Activated T-helper 2 cell treated with anti-CD3 and anti-CD28 coated beads, Interferon-gamma antibody, Interleukin-2, Interleukin-4, amounts not matched to agents 10 μg/mL and 5 μg/mL and 100 μg/mL, durations not matched to agents 14 hours and 24 hours and 36 hours (primary cell): ENCODE data around the gene OPA3. TPM values are rescaled to one million over a fixed set of nuclear protein-coding genes. Genes with fewer than 3 reads are reported as not detected.
A peak's percentile ranks its signal among the peaks of the same experiment; 100 is the strongest.

Source experiments
- DNase-seq: peaks from one replicate; pipeline ENCODE4 v3.0.0; 2021; ENCODE audit warnings: low spot score
- H3K27ac Mint-ChIP-seq: one replicate; pipeline ENCODE4 v1.8.0; 2021; ENCODE audit warnings: mixed read lengths
- H3K27me3 Mint-ChIP-seq: one replicate; pipeline ENCODE4 v1.8.0; 2021; ENCODE audit warnings: low read depth, mixed read lengths
- H3K36me3 Mint-ChIP-seq: one replicate; pipeline ENCODE4 v1.8.0; 2021; ENCODE audit warnings: low read depth, mixed read lengths
- H3K4me1 Mint-ChIP-seq: one replicate; pipeline ENCODE4 v1.8.0; 2021; ENCODE audit warnings: low read depth, mixed read lengths
- H3K4me3 Mint-ChIP-seq: one replicate; pipeline ENCODE4 v1.8.0; 2021; ENCODE audit warnings: low read depth, mild to moderate bottlenecking, moderate library complexity, mixed read lengths
- H3K9me3 Mint-ChIP-seq: one replicate; pipeline ENCODE4 v1.8.0; 2021; ENCODE audit warnings: mixed read lengths
- intact Hi-C: fragments of 100-400 bp; cut with micrococcal nuclease; formaldehyde crosslinking; loops from one replicate; pipeline ENCODE4 v1.15.1; 2023
- total RNA-seq: library from RNA; stranded (reverse); gene quantifications from 2 replicates; pipeline ENCODE4 v1.2.3, GENCODE V29; 2022

The OPA3 gene
- total RNA-seq, 1 donor from 2014 or later, result 15.2 TPM

DNA sequence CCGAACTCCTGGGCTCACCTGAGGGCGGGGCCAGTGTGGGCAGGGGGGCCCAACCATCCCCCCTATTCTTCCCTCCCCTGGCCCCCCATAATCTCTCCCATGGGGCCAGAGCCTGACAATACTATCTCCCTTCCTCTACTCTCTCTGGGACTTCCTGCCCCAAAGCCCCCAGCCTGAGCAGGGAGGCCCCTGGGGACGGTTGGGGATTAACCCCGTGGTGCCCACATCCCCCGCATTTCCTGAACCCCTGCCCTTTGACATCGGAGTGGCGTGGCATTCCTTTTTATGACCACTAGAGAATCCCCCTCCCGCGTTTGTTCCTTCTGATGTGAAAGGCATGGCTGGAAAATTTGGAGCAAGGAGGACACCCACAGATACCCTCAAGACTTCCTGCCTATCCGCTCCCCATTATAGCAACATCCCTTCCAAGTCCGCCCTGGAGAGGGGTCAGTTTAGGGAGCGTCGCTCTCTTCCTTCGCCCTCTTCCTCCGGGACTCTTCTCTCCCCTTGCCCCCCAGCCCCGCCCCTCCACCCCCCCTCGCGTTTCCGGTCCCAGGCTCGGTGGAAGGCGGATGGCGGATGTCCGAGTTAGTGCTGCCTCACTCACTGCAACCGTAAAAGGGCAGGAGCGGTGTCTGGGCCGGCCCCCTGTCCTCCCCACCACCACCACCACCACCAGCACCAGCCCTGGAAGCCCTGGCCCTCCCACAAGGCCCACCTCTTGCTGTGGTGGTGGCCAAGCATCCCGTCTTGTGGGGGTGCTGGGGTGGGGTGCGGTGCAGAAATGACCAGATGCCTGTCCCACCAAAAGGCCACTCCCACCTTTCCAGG, 75.5 kb downstream of the OPA3 start:
- no peaks in the 10 kb centered on the region for H3K9me3 Mint-ChIP-seq
- H3K27me3 Mint-ChIP-seq, result no peaks in the 10 kb centered on the region
- H3K27ac Mint-ChIP-seq, result peak overlapping the region; percentile 90
- peaks cover 39% of the 10 kb centered on the region for H3K36me3 Mint-ChIP-seq
- peaks cover 38% of the 10 kb centered on the region for H3K4me1 Mint-ChIP-seq
- peak overlapping the region; percentile 99 for H3K4me3 Mint-ChIP-seq
- peak; percentile 33 for DNase-seq
- intact Hi-C loops, result loop anchor here (5.0 kb wide), 2 partner anchors 73 to 183 kb away; partner anchors contain the start of genes OPA3, QPCTL and SNRPD2

DNA sequence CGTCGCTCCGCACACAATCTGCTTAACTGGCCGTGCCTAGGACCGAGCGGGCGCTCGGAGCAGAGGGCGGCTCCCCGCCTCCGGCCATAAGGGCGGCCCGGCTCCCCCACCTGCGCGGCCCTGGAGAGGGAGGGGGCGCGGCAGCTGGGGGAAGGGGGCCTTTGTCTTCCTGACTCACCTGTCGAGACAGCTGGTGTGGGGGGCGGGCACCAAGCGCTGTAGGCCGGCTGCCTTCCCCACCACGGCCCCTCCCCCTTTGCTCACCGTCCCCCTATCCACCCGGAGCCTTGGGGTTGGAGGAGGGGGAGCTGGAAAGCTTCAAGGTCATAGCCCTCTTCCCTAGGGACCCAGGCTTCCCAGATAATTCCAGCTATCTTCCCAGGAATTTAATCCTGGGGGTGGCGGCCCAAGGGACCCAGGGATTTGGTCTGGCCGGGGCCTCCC, 76.2 kb downstream of the OPA3 start:
- Mint-ChIP-seq H3K27me3 (no peaks in the 10 kb centered on the region), H3K27ac (no peak overlapping the region), H3K4me1 (peaks cover 34% of the 10 kb centered on the region), H3K9me3 (no peaks in the 10 kb centered on the region), H3K36me3 (peaks cover 35% of the 10 kb centered on the region), H3K4me3 (peak overlapping the region; percentile 99)
- intact Hi-C loops, result loop anchor here (5.0 kb wide), 2 partner anchors 74 to 184 kb away; partner anchors contain the start of genes OPA3, QPCTL and SNRPD2
- DNase-seq, result peak; percentile 21

DNA sequence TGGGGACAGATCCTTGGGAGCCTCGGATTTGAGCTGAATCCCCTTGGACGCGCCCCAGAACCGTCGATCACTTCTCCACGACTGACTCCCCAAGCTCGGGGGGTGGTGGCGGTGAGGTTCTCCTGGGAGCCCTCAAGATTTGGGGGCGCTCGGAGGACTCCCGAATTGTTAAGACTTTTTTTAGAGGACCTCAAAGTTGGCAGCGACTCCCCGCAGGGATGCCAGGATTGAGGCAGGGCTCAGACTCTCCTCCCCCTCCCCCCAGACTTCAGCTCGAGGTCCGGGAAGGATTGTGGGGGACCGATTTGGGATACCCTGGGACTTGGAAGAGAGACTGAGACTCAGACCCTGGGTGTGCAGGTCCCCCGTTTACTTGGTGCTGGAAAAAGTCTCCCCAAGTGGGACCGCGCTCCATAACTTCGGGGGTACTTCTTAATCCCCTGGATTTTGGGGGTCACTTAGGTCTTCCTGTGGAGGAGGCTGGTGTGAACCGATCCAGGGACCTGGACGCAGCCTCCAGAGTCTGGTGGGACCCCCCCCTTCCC, 76.7 kb downstream of the OPA3 start:
- no peaks in the 10 kb centered on the region for H3K27me3 Mint-ChIP-seq
- intact Hi-C loops, result loop anchor here (2.0 to 5.0 kb wide), 4 partner anchors 15 to 184 kb away; partner anchors contain the start of genes OPA3, QPCTL and SNRPD2
- peak overlapping the region; percentile 99 for H3K4me3 Mint-ChIP-seq
- H3K36me3 Mint-ChIP-seq, result peaks cover 32% of the 10 kb centered on the region
- H3K27ac Mint-ChIP-seq, result no peak overlapping the region
- H3K4me1 Mint-ChIP-seq, result peaks cover 29% of the 10 kb centered on the region
- DNase-seq, result no peak
- no peaks in the 10 kb centered on the region for H3K9me3 Mint-ChIP-seq

DNA sequence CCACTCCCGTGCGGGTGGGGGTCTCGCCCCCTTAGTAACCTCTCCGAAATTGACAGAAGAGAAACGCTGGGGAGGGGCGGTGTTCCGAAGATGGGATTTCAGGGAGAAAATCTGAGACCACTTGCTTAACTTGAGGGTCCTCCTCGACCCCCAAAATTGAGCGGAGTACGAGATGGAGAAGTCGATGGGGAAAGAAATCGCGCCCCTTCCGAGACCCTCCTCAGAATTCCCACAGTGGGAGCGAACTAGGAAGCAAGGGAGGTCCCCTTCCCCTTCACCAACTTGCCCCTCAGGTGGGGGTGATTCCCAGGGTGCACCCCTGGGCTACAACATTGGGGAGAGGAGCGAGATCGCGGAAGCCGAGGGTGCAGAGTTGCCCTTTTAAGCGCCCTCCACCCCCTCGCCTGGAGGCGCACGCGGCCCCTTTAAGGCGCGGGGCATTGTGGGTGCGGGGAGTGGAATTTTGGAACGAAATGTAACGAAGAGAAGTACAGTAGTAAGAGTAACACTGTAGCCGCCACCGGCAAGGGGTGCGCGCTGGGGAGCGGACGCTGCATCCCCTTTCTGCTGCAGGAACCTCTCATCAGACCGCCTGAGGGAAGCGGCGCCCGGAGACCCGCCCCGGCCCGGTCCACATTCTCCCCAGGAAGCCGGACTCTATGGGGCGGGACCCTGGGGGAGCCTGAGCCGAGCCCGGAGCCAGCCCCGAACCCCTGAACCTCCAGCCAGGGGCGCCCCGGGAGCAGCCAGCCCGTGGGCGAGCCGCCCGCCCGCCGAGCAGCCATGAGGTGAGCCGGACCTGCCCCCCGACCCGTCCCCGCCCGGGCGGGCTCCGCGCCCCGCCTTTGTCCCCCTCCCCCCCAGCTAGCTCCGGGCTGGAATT, 77.4 kb downstream of the OPA3 start, which contains the start of gene VASP:
VASP (plus strand) TSS at position 491 of the 883 bp plus-strand sequence; CDS start at position 784, 293 bp downstream.
- Mint-ChIP-seq H3K4me3 (peak within 1 kb of the TSS; percentile 99), H3K4me1 (peaks cover 26% of the 10 kb centered on the region), H3K9me3 (no peaks in the 10 kb centered on the region), H3K36me3 (peaks cover 30% of the 10 kb centered on the region), H3K27me3 (no peaks in the 10 kb centered on the region), H3K27ac (peak within 1 kb of the TSS; percentile 95)
- intact Hi-C loops, result loop anchor here (1.0 to 5.0 kb wide), 6 partner anchors 10 to 185 kb away; partner anchors contain the start of genes OPA3, QPCTL, RTN2 and SNRPD2
- peak; percentile 92 for DNase-seq

DNA sequence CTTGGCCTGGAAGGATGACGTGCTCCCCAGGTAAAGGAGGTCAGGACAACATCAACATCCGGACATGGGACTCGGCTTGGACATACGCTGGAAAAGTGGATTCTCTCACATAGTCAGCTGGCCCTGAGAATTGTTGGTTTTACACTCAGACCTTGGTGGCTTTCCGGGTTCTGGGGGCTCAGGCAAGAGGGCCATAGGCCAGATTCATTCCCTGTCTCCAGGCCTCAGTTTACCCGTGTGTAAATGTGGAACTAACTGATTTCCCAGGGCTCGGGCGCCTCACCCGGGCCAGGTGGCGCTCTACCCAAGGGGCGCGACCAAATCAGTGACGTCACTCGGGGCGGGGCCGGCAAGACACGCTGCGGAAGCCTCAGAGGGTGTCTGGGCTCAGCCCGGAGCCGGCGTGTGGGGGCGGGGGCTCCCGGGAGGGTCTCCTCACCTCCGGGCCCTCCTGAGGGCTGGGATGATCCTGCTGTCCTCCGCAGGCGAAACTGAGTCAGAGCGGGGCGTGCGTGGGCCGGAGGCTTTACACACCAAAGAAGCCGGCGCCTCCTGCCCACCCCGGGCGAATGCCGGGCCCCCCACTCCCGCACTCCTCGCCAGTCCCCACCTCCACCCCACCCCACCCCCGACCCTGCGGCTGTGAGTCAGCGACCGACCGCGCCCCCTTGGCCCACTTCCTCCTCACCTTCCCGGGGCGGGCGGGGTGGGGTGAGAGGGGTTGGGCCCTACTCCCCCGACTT, 78.2 kb downstream of the OPA3 start:
- intact Hi-C loops, result loop anchor here (1.0 to 5.0 kb wide), 6 partner anchors 9 to 186 kb away; partner anchors contain the start of genes OPA3, QPCTL, RTN2 and SNRPD2
- H3K27ac Mint-ChIP-seq, result peak overlapping the region; percentile 95
- peak; percentile 95 for DNase-seq
- peaks cover 27% of the 10 kb centered on the region for H3K4me1 Mint-ChIP-seq
- peaks cover 27% of the 10 kb centered on the region for H3K36me3 Mint-ChIP-seq
- H3K4me3 Mint-ChIP-seq, result peak overlapping the region; percentile 93
- H3K27me3 Mint-ChIP-seq, result no peaks in the 10 kb centered on the region
- H3K9me3 Mint-ChIP-seq, result no peaks in the 10 kb centered on the region

DNA sequence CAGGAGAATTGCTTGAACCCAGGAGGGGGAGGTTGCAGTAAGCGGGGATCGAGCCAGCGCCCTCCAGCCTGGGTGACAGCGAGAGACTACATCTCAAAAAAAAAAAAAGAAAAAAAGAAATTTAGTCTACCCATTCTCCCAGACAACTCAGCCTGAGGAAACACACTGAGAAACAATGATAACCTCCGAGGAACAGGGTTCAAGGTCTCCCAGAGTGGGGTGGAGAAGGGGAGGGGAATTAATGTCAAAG, 78.7 kb downstream of the OPA3 start:
- no peaks in the 10 kb centered on the region for H3K27me3 Mint-ChIP-seq
- H3K36me3 Mint-ChIP-seq, result peaks cover 22% of the 10 kb centered on the region
- no peaks in the 10 kb centered on the region for H3K9me3 Mint-ChIP-seq
- H3K4me3 Mint-ChIP-seq, result peak overlapping the region; percentile 93
- intact Hi-C loops, result loop anchor here (1.0 to 5.0 kb wide), 6 partner anchors 9 to 186 kb away; partner anchors contain the start of genes OPA3, QPCTL, RTN2 and SNRPD2
- DNase-seq, result no peak
- H3K4me1 Mint-ChIP-seq, result peaks cover 25% of the 10 kb centered on the region
- peak overlapping the region; percentile 71 for H3K27ac Mint-ChIP-seq

DNA sequence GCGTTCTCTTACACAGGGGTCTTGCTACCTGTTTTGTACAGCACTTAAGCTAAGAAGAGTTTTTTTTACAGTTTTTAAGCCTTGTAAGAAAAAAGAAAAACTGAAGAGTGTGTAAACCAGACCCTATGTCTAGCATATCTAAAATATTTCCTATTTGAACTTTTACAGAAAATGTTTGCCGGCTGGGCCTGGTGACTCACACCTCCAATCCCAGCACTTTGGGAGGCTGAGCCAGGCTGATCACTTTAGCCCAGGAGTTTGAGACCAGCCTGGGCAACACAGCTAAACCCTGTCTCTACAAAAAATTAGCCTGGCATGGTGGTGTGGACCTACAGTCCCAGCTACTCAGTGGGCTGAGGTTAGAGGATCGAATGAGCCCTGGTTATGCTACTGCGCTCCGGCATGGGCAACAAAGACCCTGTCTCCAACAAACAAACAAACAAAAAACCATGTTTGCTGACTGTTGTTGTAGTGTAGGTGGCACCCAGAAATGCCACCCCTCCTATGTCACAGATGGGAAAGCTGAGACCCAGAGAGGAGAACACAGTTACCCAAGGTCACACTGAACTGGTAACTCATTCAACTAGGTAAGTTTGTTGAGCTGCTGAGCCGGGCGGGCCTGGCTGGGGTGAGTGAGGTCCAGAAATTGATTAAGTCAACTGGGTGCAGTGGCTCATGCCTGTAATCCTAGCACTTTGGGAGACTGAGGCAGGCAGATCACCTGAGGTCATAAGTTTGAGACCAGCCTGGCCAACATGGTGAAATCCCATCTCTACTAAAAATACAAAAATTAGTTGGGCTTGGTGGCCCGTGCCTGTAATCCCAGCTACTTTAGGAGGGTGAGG, 79.2 kb downstream of the OPA3 start:
- no peaks in the 10 kb centered on the region for H3K9me3 Mint-ChIP-seq
- peak overlapping the region; percentile 71 for H3K27ac Mint-ChIP-seq
- peak overlapping the region; percentile 93 for H3K4me3 Mint-ChIP-seq
- no peak for DNase-seq
- peaks cover 21% of the 10 kb centered on the region for H3K4me1 Mint-ChIP-seq
- peaks cover 16% of the 10 kb centered on the region for H3K36me3 Mint-ChIP-seq
- intact Hi-C loops, result loop anchor here (5.0 kb wide), 2 partner anchors 77 to 187 kb away; partner anchors contain the start of genes OPA3, QPCTL and SNRPD2
- H3K27me3 Mint-ChIP-seq, result no peaks in the 10 kb centered on the region

DNA sequence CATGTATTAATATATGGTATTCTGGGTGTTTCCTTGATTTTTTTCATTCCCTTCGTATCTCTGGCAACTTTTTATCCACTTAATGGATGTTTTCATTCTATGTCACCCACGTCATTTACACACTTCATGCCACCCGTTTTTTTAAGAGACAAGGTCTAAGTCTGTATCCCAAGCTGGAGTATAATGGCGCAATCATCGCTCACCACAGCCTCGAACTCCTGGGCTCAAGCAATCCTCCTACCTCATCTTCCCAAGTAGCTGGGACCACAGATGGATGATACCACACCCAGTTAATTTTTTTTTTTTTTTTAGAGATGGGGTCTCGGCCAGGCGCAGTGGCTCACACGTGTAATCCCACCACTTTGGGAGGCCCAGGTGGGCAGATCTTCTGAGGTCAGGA, 80.7 kb downstream of the OPA3 start:
- H3K27me3 Mint-ChIP-seq, result peaks cover 5% of the 10 kb centered on the region
- no peaks in the 10 kb centered on the region for H3K9me3 Mint-ChIP-seq
- H3K4me3 Mint-ChIP-seq, result no peak overlapping the region
- intact Hi-C loops, result no loop called here
- H3K4me1 Mint-ChIP-seq, result peaks cover 19% of the 10 kb centered on the region
- DNase-seq, result no peak
- no peak overlapping the region for H3K27ac Mint-ChIP-seq
- peaks cover 2% of the 10 kb centered on the region for H3K36me3 Mint-ChIP-seq

DNA sequence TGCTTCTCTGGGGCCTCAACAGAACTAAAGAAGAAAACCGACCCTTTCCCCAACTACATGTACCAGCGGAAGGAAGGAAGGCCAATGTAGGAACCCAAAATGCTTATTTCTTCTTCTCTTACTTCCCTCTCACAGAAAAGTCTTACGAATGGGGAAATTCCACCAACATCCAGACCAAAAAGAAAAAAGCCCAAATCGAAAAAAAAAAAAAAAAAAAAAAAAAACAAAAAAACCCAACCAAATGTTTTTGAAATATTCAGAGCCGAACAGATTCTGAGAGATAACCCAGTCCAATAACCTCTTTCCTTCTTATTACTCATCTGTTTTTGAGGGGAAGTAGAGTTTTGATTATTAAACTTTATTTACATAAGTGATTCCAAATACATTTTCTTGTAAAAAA, 82.5 kb downstream of the OPA3 start:
- no peak for DNase-seq
- Mint-ChIP-seq H3K4me1 (peaks cover 29% of the 10 kb centered on the region), H3K36me3 (no peaks in the 10 kb centered on the region), H3K4me3 (no peak overlapping the region), H3K27ac (no peak overlapping the region), H3K27me3 (peaks cover 11% of the 10 kb centered on the region), H3K9me3 (no peaks in the 10 kb centered on the region)
- intact Hi-C loops, result no loop called here

DNA sequence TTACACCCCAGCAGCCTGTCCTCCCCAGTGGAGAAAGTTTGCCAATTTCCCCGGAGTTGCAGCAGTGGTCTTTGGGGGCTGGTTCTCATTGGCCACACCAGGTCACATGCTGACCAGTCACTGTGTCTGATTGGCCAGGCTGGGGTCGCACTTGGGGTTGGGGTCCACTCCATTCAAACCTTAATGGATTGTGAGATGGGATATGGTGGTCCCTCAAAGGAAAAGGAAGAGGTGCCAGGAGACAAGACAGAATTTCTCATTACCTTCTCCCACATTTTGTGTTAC, 82.9 kb downstream of the OPA3 start:
- intact Hi-C loops, result no loop called here
- peaks cover 13% of the 10 kb centered on the region for H3K27me3 Mint-ChIP-seq

DNA sequence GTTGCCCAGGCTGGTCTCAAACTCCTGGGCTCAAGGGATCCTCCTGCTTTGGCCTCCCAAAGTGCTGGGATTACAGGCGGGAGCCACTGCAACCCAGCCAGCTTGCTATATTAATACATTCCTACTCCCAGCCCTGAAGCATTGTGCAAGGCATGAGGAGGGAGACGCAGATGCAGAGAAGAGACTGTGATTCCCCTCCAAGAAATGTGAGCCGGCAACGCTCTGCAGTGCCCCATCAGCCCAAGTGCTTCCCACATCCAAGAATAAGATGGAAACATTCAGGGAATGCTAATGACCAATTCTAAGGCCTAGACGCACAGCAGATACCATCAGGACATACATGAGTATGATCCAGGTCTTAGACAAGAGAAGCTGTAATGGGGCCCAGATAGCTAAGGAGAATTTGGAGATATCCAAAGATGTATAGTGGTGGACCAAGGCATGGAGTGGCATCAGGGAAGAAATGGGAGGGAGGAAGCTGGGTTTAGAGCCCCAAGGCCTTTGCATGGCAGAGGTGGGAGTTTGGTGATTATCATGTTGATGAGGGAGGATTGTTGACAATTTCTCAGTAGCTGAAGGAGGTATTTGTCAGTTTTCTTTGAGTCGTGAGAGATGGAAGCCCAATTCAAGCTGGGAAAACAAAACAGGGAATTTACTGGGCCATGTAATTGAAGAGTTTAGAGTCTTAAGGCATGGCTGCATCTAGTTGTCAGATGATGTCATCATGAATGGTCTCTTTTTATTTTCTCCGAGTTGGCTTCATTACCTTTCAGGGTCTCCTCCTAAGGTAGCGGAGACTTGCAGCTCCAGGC, 83.5 kb downstream of the OPA3 start:
- H3K36me3 Mint-ChIP-seq, result no peaks in the 10 kb centered on the region
- intact Hi-C loops, result no loop called here
- DNase-seq, result no peak
- H3K4me3 Mint-ChIP-seq, result no peak overlapping the region
- peaks cover 14% of the 10 kb centered on the region for H3K27me3 Mint-ChIP-seq
- peaks cover 29% of the 10 kb centered on the region for H3K4me1 Mint-ChIP-seq
- H3K27ac Mint-ChIP-seq, result no peak overlapping the region
- H3K9me3 Mint-ChIP-seq, result no peaks in the 10 kb centered on the region

More for the DNA sequence above, 82.9 kb downstream of the OPA3 start:
- H3K9me3 Mint-ChIP-seq, result no peaks in the 10 kb centered on the region
- no peak for DNase-seq
- no peaks in the 10 kb centered on the region for H3K36me3 Mint-ChIP-seq
- H3K4me1 Mint-ChIP-seq, result peaks cover 31% of the 10 kb centered on the region
- no peak overlapping the region for H3K27ac Mint-ChIP-seq
- no peak overlapping the region for H3K4me3 Mint-ChIP-seq
